ENCODE results near the gene COA8. TPM values are rescaled to one million over a fixed set of nuclear protein-coding genes. Genes with fewer than 3 reads are reported as not detected.
A peak's percentile ranks its signal among the peaks of the same experiment; 100 is the strongest.

Gene COA8
- total and polyA plus RNA-seq, 2 of the 13 experiments (the other 11 are each of a cell fraction or from before 2014, with no cell fraction given), result 10.9 to 25.1 TPM

DNA sequence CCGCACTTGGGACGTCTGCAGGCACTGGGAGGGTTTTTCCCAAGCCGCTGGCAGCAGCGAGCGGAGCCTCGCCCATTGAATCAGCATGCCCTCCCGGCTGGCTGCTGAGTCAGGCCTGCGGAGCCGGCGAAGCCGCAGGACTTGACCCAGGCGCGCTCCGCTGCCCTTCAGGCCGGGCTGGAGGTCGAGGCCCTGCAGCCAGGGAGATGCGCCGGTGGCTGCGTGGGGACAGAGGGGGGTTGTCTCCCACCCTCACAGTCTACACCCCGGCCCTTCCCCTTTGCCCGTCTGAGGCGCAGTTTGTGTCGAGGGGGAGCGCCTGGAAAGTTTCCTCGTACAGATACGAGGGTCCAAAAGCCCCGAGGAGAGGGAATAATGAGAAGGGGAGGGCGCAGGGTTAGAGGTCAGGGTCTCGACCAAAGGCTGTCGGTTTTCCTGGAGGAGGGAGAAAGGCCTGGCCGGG is 65.5 kb downstream of the COA8 start (continued):
- TF ChIP-seq, protein P1, sequence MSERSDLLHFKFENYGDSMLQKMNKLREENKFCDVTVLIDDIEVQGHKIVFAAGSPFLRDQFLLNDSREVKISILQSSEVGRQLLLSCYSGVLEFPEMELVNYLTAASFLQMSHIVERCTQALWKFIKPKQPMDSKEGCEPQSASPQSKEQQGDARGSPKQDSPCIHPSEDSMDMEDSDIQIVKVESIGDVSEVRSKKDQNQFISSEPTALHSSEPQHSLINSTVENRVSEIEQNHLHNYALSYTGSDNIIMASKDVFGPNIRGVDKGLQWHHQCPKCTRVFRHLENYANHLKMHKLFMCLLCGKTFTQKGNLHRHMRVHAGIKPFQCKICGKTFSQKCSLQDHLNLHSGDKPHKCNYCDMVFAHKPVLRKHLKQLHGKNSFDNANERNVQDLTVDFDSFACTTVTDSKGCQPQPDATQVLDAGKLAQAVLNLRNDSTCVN (CRISPR knock-in tag; IDR thresholded peaks at IDR 0.05; ENCODE audit: borderline replicate concordance), result 0 out of 2 replicates have a peak, but pooled peaks have one; percentile 66
- TF ChIP-seq ZNF3 (CRISPR knock-in tag; IDR thresholded peaks at IDR 0.05) (no peak), U2AF2 (IDR thresholded peaks at IDR 0.05; ENCODE audit: low read depth, low read length) (no peak), ZNF234 (CRISPR knock-in tag; conservative IDR thresholded peaks at IDR 0.05) (peak; percentile 81; the same call in 1 of the 2 replicates), ZIK1 (CRISPR knock-in tag; IDR thresholded peaks at IDR 0.05; ENCODE audit: borderline replicate concordance, low read depth) (no peak), KLF13 (CRISPR knock-in tag; IDR thresholded peaks at IDR 0.05) (no peak), ZNF562 (CRISPR knock-in tag; IDR thresholded peaks at IDR 0.05; ENCODE audit: borderline replicate concordance) (no peak), ZNF124 (CRISPR knock-in tag; IDR thresholded peaks at IDR 0.05) (no peak), ZNF772 (CRISPR knock-in tag; IDR thresholded peaks at IDR 0.05) (no peak), IRF2 (CRISPR knock-in tag; IDR thresholded peaks at IDR 0.05) (no peak), ZNF17 (CRISPR knock-in tag; IDR thresholded peaks at IDR 0.05) (no peak), SRY (CRISPR knock-in tag; IDR thresholded peaks at IDR 0.05) (no peak), RBM22 (optimal IDR thresholded peaks at IDR 0.05; ENCODE audit: low read length) (no peak), ZNF446 (CRISPR knock-in tag; IDR thresholded peaks at IDR 0.05) (no peak), ZC3H13 (CRISPR knock-in tag; IDR thresholded peaks at IDR 0.05) (no peak), PRPF4 (IDR thresholded peaks at IDR 0.05; ENCODE audit: low read depth, low read length, poor library complexity, severe bottlenecking) (no peak), MTA3 (CRISPR knock-in tag; IDR thresholded peaks at IDR 0.05) (no peak), TP53 (CRISPR knock-in tag; conservative IDR thresholded peaks at IDR 0.05) (0 out of 2 replicates have a peak, but pooled peaks have one; percentile 15)
- TF ChIP-seq, protein P2, sequence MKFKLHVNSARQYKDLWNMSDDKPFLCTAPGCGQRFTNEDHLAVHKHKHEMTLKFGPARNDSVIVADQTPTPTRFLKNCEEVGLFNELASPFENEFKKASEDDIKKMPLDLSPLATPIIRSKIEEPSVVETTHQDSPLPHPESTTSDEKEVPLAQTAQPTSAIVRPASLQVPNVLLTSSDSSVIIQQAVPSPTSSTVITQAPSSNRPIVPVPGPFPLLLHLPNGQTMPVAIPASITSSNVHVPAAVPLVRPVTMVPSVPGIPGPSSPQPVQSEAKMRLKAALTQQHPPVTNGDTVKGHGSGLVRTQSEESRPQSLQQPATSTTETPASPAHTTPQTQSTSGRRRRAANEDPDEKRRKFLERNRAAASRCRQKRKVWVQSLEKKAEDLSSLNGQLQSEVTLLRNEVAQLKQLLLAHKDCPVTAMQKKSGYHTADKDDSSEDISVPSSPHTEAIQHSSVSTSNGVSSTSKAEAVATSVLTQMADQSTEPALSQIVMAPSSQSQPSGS (CRISPR knock-in tag; IDR thresholded peaks at IDR 0.05), result no peak
- TF ChIP-seq, protein P3, sequence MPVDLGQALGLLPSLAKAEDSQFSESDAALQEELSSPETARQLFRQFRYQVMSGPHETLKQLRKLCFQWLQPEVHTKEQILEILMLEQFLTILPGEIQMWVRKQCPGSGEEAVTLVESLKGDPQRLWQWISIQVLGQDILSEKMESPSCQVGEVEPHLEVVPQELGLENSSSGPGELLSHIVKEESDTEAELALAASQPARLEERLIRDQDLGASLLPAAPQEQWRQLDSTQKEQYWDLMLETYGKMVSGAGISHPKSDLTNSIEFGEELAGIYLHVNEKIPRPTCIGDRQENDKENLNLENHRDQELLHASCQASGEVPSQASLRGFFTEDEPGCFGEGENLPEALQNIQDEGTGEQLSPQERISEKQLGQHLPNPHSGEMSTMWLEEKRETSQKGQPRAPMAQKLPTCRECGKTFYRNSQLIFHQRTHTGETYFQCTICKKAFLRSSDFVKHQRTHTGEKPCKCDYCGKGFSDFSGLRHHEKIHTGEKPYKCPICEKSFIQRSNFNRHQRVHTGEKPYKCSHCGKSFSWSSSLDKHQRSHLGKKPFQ (CRISPR knock-in tag; IDR thresholded peaks at IDR 0.05; ENCODE audit: insufficient replicate concordance), result no peak
- TF ChIP-seq, protein P4, sequence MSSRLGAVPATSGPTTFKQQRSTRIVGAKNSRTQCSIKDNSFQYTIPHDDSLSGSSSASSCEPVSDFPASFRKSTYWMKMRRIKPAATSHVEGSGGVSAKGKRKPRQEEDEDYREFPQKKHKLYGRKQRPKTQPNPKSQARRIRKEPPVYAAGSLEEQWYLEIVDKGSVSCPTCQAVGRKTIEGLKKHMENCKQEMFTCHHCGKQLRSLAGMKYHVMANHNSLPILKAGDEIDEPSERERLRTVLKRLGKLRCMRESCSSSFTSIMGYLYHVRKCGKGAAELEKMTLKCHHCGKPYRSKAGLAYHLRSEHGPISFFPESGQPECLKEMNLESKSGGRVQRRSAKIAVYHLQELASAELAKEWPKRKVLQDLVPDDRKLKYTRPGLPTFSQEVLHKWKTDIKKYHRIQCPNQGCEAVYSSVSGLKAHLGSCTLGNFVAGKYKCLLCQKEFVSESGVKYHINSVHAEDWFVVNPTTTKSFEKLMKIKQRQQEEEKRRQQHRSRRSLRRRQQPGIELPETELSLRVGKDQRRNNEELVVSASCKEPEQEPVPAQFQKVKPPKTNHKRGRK (CRISPR knock-in tag; IDR thresholded peaks at IDR 0.05), result no peak
- TF ChIP-seq, protein P5, sequence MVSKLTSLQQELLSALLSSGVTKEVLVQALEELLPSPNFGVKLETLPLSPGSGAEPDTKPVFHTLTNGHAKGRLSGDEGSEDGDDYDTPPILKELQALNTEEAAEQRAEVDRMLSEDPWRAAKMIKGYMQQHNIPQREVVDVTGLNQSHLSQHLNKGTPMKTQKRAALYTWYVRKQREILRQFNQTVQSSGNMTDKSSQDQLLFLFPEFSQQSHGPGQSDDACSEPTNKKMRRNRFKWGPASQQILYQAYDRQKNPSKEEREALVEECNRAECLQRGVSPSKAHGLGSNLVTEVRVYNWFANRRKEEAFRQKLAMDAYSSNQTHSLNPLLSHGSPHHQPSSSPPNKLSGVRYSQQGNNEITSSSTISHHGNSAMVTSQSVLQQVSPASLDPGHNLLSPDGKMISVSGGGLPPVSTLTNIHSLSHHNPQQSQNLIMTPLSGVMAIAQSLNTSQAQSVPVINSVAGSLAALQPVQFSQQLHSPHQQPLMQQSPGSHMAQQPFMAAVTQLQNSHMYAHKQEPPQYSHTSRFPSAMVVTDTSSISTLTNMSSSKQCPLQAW (CRISPR knock-in tag; IDR thresholded peaks at IDR 0.05), result peak; percentile 67; the same call in 1 of the 2 replicates

All from HepG2 (cell line).